Measurements from ENCODE around the gene FAM118A.

GRCh38 chr22:45334068-45334467 lies 24.3 kb downstream of the FAM118A start:
- TF ChIP-seq CTCF (conservative IDR thresholded peaks at IDR 0.05; ENCODE audit: low read depth in 2 of 2) (no peak), POLR2AphosphoS5 (IDR thresholded peaks at IDR 0.05; ENCODE audit: low read depth) (no peak), CREB1 (CRISPR knock-in tag; IDR thresholded peaks at IDR 0.05; ENCODE audit: low read depth) (no peak), EZH2 (IDR thresholded peaks at IDR 0.05; ENCODE audit: low read depth, unreplicated experiment) (no peak), EZH2phosphoT487 (IDR thresholded peaks at IDR 0.05; ENCODE audit: unreplicated experiment) (no peak), STAT1 (IDR thresholded peaks at IDR 0.05; ENCODE audit: unreplicated experiment) (no peak), JUNB (IDR thresholded peaks at IDR 0.05; ENCODE audit: unreplicated experiment) (no peak)
- TF ChIP-seq, protein P1, sequence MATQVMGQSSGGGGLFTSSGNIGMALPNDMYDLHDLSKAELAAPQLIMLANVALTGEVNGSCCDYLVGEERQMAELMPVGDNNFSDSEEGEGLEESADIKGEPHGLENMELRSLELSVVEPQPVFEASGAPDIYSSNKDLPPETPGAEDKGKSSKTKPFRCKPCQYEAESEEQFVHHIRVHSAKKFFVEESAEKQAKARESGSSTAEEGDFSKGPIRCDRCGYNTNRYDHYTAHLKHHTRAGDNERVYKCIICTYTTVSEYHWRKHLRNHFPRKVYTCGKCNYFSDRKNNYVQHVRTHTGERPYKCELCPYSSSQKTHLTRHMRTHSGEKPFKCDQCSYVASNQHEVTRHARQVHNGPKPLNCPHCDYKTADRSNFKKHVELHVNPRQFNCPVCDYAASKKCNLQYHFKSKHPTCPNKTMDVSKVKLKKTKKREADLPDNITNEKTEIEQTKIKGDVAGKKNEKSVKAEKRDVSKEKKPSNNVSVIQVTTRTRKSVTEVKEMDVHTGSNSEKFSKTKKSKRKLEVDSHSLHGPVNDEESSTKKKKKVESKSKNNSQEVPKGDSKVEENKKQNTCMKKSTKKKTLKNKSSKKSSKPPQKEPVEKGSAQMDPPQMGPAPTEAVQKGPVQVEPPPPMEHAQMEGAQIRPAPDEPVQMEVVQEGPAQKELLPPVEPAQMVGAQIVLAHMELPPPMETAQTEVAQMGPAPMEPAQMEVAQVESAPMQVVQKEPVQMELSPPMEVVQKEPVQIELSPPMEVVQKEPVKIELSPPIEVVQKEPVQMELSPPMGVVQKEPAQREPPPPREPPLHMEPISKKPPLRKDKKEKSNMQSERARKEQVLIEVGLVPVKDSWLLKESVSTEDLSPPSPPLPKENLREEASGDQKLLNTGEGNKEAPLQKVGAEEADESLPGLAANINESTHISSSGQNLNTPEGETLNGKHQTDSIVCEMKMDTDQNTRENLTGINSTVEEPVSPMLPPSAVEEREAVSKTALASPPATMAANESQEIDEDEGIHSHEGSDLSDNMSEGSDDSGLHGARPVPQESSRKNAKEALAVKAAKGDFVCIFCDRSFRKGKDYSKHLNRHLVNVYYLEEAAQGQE (IDR thresholded peaks at IDR 0.05; ENCODE audit: unreplicated experiment): no peak
